ENCODE data around the gene GLT6D1.

The GLT6D1 gene

DNA sequence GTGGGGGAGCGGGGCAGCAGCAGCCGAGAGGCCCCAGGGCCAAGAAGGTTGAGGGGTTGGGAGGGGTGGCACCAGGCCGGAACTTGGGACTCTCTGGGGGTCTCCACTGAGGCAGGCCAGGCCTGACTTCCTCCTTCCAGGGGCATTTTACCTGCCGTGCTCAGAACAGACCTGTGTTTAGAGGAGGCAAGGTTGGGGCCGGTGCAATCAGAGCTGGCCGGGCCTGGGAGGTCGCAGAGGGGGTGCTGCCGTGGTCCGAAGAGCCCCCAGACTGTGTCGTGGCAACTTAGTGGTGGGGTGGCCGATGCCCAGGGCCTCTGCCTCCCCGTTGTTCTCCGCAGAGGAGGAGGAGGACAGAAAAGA is 21.8 kb downstream of the GLT6D1 start:
- Histone ChIP-seq H3K9ac (no peak overlapping the region), H3K36me3 (ENCODE audit: control insufficient read depth, insufficient read depth, low read length) (no peaks in the 10 kb centered on the region), H3K79me2 (no peaks in the 10 kb centered on the region), H3K4me3 (ENCODE audit: low read depth, low read length) (no peak overlapping the region), H3K27me3 (ENCODE audit: control insufficient read depth, insufficient read depth, low read length) (no peaks in the 10 kb centered on the region), H3K27ac (no peak overlapping the region), H3K4me2 (ENCODE audit: low read length) (no peak overlapping the region), H2AFZ (no peak overlapping the region), H3K9me3 (ENCODE audit: control insufficient read depth, low read length) (no peaks in the 10 kb centered on the region), H3K4me1 (no peaks in the 10 kb centered on the region)
- TF ChIP-seq, protein P1, sequence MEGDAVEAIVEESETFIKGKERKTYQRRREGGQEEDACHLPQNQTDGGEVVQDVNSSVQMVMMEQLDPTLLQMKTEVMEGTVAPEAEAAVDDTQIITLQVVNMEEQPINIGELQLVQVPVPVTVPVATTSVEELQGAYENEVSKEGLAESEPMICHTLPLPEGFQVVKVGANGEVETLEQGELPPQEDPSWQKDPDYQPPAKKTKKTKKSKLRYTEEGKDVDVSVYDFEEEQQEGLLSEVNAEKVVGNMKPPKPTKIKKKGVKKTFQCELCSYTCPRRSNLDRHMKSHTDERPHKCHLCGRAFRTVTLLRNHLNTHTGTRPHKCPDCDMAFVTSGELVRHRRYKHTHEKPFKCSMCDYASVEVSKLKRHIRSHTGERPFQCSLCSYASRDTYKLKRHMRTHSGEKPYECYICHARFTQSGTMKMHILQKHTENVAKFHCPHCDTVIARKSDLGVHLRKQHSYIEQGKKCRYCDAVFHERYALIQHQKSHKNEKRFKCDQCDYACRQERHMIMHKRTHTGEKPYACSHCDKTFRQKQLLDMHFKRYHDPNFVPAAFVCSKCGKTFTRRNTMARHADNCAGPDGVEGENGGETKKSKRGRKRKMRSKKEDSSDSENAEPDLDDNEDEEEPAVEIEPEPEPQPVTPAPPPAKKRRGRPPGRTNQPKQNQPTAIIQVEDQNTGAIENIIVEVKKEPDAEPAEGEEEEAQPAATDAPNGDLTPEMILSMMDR (IDR thresholded peaks at IDR 0.05) = no peak

GRCh38 chr9:135616619-135617537 is 22.5 kb downstream of the GLT6D1 start:
- Histone ChIP-seq H3K4me3 (ENCODE audit: low read depth, low read length) (no peak overlapping the region), H3K79me2 (no peaks in the 10 kb centered on the region), H3K36me3 (ENCODE audit: control insufficient read depth, insufficient read depth, low read length) (no peaks in the 10 kb centered on the region), H2AFZ (no peak overlapping the region), H3K9me3 (ENCODE audit: control insufficient read depth, low read length) (no peaks in the 10 kb centered on the region), H3K27me3 (ENCODE audit: control insufficient read depth, insufficient read depth, low read length) (no peaks in the 10 kb centered on the region), H3K4me2 (ENCODE audit: low read length) (no peak overlapping the region), H3K27ac (no peak overlapping the region), H3K4me1 (no peaks in the 10 kb centered on the region), H3K9ac (no peak overlapping the region)
- TF ChIP-seq, protein P1 (IDR thresholded peaks at IDR 0.05) = no peak

DNA sequence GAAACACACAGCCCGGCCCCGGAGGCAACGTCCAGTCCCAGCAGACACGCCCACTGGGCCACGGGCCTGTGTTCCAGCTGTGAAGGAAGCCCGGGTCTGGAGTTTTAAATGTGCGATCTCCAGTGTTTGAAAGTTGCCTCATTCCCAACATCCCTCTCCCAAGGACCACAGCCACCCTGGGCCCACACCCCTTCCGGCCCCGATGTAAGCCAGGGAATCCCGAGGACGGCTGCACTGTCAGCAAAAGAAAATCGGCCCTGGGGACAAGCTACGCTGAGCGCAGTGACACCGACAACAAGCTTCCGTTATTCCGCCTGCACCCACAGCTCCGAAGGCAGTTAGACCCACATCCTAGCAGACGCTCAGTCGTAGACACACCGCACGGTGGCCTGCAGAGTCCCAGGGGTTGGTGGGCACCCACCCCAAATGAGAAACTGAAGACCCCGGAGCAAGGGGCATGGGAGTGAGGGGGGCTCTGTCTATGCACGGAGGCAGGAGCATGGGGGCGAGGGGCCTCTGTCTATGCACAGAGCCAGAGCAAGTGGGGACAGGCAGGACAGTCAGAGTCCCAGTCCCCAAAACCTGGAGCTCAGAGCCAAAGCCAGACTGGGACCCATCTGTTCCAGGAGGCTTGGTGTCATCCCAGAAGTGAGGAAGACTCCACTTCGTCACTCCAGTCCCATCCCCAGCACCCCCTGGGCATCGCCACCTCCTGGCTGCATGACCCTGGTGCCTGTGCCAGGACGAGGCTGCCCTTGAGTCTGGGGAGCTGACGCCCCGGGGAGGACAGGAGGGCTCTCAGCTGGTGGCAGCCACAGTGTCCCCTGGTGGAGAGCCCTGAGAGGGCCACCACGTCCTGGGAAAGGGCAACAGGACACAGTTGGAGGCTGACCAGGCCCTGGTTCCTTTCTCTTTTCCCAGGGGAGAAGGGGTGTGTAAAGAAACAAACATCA is 23.4 kb downstream of the GLT6D1 start:
- TF ChIP-seq, protein P1 (IDR thresholded peaks at IDR 0.05) = no peak
- Histone ChIP-seq H3K9ac (no peak overlapping the region), H3K4me3 (ENCODE audit: low read depth, low read length) (no peak overlapping the region), H3K4me2 (ENCODE audit: low read length) (no peak overlapping the region), H3K79me2 (no peaks in the 10 kb centered on the region), H3K4me1 (no peaks in the 10 kb centered on the region), H3K9me3 (ENCODE audit: control insufficient read depth, low read length) (no peaks in the 10 kb centered on the region), H3K27me3 (ENCODE audit: control insufficient read depth, insufficient read depth, low read length) (no peaks in the 10 kb centered on the region), H3K27ac (no peak overlapping the region), H3K36me3 (ENCODE audit: control insufficient read depth, insufficient read depth, low read length) (no peaks in the 10 kb centered on the region), H2AFZ (no peak overlapping the region)

DNA sequence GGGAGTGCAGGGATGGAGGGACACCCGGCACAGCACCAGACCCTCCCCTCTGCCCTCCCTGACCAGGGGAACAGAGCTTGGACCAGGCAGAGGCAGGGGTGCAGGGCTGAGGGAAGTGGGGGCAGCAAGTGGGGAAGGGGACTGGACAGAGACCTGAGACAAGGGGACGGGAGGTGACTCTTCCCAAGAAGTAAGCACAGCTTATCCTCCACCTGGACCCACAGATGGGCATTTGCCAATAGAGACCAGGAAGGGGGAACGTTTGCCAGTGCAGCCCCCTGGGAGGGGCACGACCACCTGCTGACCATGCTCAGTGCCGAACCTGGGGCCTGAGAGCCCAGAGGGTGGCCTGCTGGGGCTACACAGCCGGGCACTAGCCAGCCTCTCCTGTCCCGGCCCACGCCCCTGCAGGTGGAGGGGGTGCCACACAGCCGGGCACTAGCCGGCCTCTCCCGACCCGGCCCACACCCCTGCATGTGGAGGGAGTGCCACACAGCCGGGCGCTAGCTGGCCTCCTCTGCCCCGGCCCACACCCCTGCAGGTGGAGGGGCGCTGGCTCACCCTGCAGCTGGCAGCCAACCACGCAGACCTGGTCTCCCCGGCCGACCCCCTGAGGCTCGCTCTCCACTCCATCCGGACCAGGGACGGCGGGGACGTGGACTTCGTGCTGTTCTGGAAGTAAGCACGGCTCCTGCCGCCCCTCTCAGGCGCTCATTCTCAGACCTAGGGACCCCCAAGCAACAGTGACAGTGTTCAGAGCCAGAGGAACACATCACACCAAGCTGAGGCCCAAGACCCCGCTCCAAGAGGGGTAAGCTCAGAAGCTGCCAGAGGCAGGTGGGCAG is 24.3 kb downstream of the GLT6D1 start:
- Histone ChIP-seq H3K9ac (no peak overlapping the region), H3K4me3 (ENCODE audit: low read depth, low read length) (no peak overlapping the region), H3K36me3 (ENCODE audit: control insufficient read depth, insufficient read depth, low read length) (no peaks in the 10 kb centered on the region), H3K4me1 (no peaks in the 10 kb centered on the region), H3K9me3 (ENCODE audit: control insufficient read depth, low read length) (no peaks in the 10 kb centered on the region), H3K27me3 (ENCODE audit: control insufficient read depth, insufficient read depth, low read length) (no peaks in the 10 kb centered on the region), H2AFZ (no peak overlapping the region), H3K79me2 (no peaks in the 10 kb centered on the region), H3K4me2 (ENCODE audit: low read length) (no peak overlapping the region), H3K27ac (no peak overlapping the region)
- TF ChIP-seq, protein P1 (IDR thresholded peaks at IDR 0.05) = no peak
